Spleen (tissue), 11 donors: ENCODE results near the gene TCF12. TPM values are rescaled to one million over a fixed set of nuclear protein-coding genes. Genes with fewer than 3 reads are reported as not detected.
"Not testable (repeated sequence)": the region's sequence is repeated elsewhere in the genome, so short reads cannot be mapped to it uniquely, and the experiment has no call there.

Experiments used
- DNase-seq: peaks from one replicate; pipeline ENCODE4 v3.0.0-alpha.2; 2020
- H3K27ac ChIP-seq, 8 donors: fragments of 200-600 bp; sonication (generic) in 7 of 8; 1 replicate in 4 of 8; 2 replicates in 4 of 8; pipeline versions ENCODE4 v1.5.0 to v1.8.0; 2016 to 2021; ENCODE audit warnings: inconsistent platforms in 4 of 8, mild to moderate bottlenecking in 4 of 8, moderate library complexity in 1 of 8
- H3K27me3 ChIP-seq, 7 donors: fragments of 200-600 bp; sonication (generic) in 6 of 7; replicated peaks in 1 of 7; 1 replicate in 4 of 7; 2 replicates in 3 of 7; pipeline versions ENCODE4 v1.5.0 to v1.8.0; 2016 to 2021; ENCODE audit warnings: inconsistent platforms in 3 of 7, mild to moderate bottlenecking in 1 of 7
- H3K36me3 ChIP-seq, 6 donors: fragments of 200-600 bp; sonication (generic) in 5 of 6; 1 replicate in 4 of 6; 2 replicates in 2 of 6; pipeline versions ENCODE4 v1.5.0 to v1.8.0; 2016 to 2021; ENCODE audit warnings: inconsistent platforms in 2 of 6
- H3K4me1 ChIP-seq, 6 donors: fragments of 200-600 bp; sonication (generic) in 5 of 6; 1 replicate in 3 of 6; 2 replicates in 3 of 6; pipeline versions ENCODE4 v1.5.0 to v1.8.0; 2016 to 2021; ENCODE audit warnings: inconsistent platforms in 3 of 6
- H3K4me3 ChIP-seq, 8 donors: fragments of 200-600 bp; sonication (generic) in 7 of 8; 1 replicate in 4 of 8; 2 replicates in 4 of 8; pipeline versions ENCODE4 v1.5.0 to v1.8.0; 2016 to 2021; ENCODE audit warnings: inconsistent platforms in 4 of 8, mild to moderate bottlenecking in 4 of 8, moderate library complexity in 2 of 8
- H3K9me3 ChIP-seq, 8 donors: fragments of 200-600 bp; sonication (generic) in 7 of 8; 1 replicate in 4 of 8; 2 replicates in 4 of 8; pipeline versions ENCODE4 v1.5.0 to v1.8.0; 2016 to 2021; ENCODE audit warnings: inconsistent platforms in 4 of 8
- POLR2A ChIP-seq, 3 donors: fragments of 450-650 bp; IDR thresholded peaks; one replicate each; pipeline ENCODE4 v1.5.1; 2017; ENCODE audit warnings: antibody characterized with exemption in 3 of 3, mild to moderate bottlenecking in 1 of 3
- POLR2AphosphoS5 ChIP-seq, 3 donors: sonication (generic); formaldehyde crosslinking; IDR thresholded peaks; one replicate each; pipeline ENCODE4 v1.5.1; 2017; ENCODE audit warnings: antibody characterized with exemption in 3 of 3
- WGBS, 5 donors: extraction: QIAGEN DNeasy Blood & Tissue Kit in 3 of 5; methylation state at CpG; one replicate each; pipeline versions ENCODE4 v1.1.5 to v1.1.7; 2013 to 2018; 5-methylcytosine and 5-hydroxymethylcytosine counted together
- intact Hi-C: fragments of 100-400 bp; cut with DNase I; formaldehyde crosslinking; loops from one replicate; pipeline ENCODE4 v1.15.0; 2023; ENCODE audit warnings: low total_unique reads
- polyA plus RNA-seq, 3 donors: library from polyadenylated mRNA; stranded (reverse); fragments of 200-250 nt; gene quantifications; one replicate each; pipeline ENCODE4 v1.2.1, GENCODE V29; 2013
- total RNA-seq, 7 donors: library from RNA; depleted of rRNA in 3 of 7; stranded (reverse); fragments of >200 nt in 3 of 7; fragmentation: NEBNext Ultra II Directional in 4 of 7; extraction: Animal tissue kit (Norgen Biotek cat#: 25700) in 4 of 7; gene quantifications; one replicate each; pipeline versions ENCODE4 v1.1.0 to v1.2.1, GENCODE V29; 2016 to 2021
- TF ChIP-seq, protein P1 (sequence below), 11 experiments: fragments of 200-600 bp in 7 of 11; fragments of 450-650 bp in 4 of 11; sonication (generic) in 4 of 11; IDR thresholded peaks in 8 of 11; conservative IDR thresholded peaks in 3 of 11; 1 replicate in 7 of 11; 2 replicates in 4 of 11; pipeline versions ENCODE4 v1.4.0 to v1.8.0; 2016 to 2021; ENCODE audit warnings: antibody characterized with exemption in 11 of 11, inconsistent platforms in 4 of 11, mild to moderate bottlenecking in 1 of 11
- donor health status: healthy with polysubstance abuse.
- donor health status: DM: no; HTN: no; CAD: no; lungs with moderate emphysema.
- donor health status: DM: no; HTN: no; CAD: no.
- donor health status: Bipolar disorder and iron deficiency.
- donor health status: healthy.
- donor health status: DM: no; HTN: no; CAD: no.
- donor health status: DM: yes; HTN: yes; CAD: no.

TCF12 gene
- total and polyA plus RNA-seq, 10 donors = 8.3 to 139 (median 111) TPM

DNA sequence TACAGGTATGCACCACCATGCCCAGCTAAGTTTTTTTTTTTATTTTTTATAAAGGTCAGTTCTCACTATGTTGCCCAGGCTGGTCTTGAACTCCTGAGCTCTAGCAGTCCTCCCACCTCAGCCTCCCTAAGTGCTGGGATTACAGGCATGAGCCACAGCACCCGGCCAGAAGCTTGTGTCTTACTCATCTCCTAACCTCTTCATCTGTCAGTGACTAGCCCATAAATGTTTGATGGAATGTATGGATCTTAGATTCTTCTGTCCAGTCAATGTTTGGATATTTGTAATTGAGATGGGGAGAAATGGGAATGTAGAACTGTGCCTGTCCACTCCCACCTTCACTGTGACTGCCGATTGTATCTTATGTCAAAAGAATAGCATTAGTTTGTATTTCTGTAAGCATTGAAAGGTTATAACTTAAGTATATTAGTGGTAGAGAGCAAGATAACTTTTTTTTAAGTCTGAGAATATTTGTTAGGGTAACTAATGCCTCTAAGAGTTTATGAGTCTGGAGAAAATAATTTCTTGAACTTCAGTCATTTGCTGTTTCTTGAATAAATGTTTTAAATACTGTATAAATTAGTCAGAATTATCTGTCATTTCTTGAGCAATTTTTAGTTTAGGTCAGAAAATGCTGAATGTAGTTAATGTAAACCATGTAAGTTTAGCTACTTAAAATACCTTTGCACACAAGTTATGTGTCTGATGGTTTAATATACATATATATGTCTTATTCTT lies 242.5 kb downstream of the TCF12 start:
- peaks cover 0 to 4% (median 0%) of the 10 kb centered on the region in 8 donors for H3K9me3 ChIP-seq
- no peak overlapping the region for H3K4me3 ChIP-seq
- DNase-seq = no peak
- WGBS, 5 donors = 81 to 91% (median 90%) methylated on average over 2 of the region's 2 CpGs
- H3K27me3 ChIP-seq = no peaks in the 10 kb centered on the region
- TF ChIP-seq, protein P1, sequence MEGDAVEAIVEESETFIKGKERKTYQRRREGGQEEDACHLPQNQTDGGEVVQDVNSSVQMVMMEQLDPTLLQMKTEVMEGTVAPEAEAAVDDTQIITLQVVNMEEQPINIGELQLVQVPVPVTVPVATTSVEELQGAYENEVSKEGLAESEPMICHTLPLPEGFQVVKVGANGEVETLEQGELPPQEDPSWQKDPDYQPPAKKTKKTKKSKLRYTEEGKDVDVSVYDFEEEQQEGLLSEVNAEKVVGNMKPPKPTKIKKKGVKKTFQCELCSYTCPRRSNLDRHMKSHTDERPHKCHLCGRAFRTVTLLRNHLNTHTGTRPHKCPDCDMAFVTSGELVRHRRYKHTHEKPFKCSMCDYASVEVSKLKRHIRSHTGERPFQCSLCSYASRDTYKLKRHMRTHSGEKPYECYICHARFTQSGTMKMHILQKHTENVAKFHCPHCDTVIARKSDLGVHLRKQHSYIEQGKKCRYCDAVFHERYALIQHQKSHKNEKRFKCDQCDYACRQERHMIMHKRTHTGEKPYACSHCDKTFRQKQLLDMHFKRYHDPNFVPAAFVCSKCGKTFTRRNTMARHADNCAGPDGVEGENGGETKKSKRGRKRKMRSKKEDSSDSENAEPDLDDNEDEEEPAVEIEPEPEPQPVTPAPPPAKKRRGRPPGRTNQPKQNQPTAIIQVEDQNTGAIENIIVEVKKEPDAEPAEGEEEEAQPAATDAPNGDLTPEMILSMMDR (IDR thresholded peaks at IDR 0.05 in 8 of 11, conservative IDR thresholded peaks at IDR 0.05 in 3 of 11) = no peak
- no peak for TF ChIP-seq POLR2A (IDR thresholded peaks at IDR 0.05)
- no peak for TF ChIP-seq POLR2AphosphoS5 (IDR thresholded peaks at IDR 0.05)
- intact Hi-C loops = no loop called here
- no peaks in the 10 kb centered on the region for H3K36me3 ChIP-seq
- peaks cover 0 to 8% (median 0%) of the 10 kb centered on the region in 6 donors for H3K4me1 ChIP-seq
- H3K27ac ChIP-seq = no peak overlapping the region

DNA sequence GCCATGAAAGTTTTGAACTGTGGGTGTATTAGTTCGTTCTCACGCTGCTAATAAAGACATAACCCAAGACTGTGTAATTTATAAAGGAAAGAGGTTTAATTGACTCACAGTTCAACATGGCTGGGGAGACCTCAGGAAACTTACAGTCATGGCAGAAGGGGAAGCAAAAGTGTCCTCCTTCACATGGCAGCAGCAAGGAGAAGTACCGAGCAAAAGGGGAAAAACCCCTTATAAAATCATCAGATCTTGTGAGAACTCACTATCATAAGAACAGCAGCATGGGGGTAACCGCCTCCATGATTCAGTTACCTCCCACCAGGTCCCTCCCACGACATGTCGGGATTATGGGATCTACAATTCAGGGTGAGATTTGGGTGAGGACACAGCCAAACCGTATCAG lies 245.8 kb downstream of the TCF12 start:
- H3K4me3 ChIP-seq, intact Hi-C loops, DNase-seq, H3K27me3 ChIP-seq, H3K9me3 ChIP-seq, H3K27ac ChIP-seq: not testable (repeated sequence)
- H3K36me3 ChIP-seq = peaks cover 0 to 27% (median 11%) of the 10 kb centered on the region in 6 donors
- peaks cover 0 to 14% (median 3%) of the 10 kb centered on the region in 6 donors for H3K4me1 ChIP-seq
- 86 to 93% (median 88%) methylated on average over 7 of the region's 7 CpGs for WGBS, 5 donors

DNA sequence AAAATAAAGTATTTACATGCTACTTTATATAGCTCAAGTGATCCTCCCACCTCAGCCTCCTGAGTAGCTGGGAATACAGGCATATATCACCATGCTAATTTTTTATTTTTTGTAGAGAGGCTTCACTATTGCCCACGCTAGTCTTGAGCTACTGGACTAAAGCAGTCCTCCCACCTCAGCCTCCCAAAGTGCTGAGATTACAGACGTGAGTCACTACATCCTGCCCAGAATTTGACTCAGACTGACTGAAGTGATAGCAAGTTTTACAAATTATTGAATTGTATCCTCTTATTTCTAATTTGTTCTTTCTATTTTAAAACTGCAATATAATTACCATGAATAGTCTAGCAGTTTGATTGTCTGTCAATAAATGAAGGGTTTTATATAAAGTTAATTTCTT lies 247.5 kb downstream of the TCF12 start:
- Histone ChIP-seq H3K4me3 (no peak overlapping the region), H3K4me1 (peaks cover 0 to 17% (median 3%) of the 10 kb centered on the region in 6 donors), H3K27me3 (no peaks in the 10 kb centered on the region), H3K27ac (no peak overlapping the region), H3K36me3 (peaks cover 0 to 34% (median 11%) of the 10 kb centered on the region in 6 donors), H3K9me3 (peaks cover 0 to 4% (median 0%) of the 10 kb centered on the region in 8 donors)
- 53 to 67% (median 61%) methylated on average over 2 of the region's 2 CpGs for WGBS, 5 donors
- TF ChIP-seq POLR2A (IDR thresholded peaks at IDR 0.05) (no peak), POLR2AphosphoS5 (IDR thresholded peaks at IDR 0.05) (no peak)
- TF ChIP-seq, protein P1 (IDR thresholded peaks at IDR 0.05 in 8 of 11, conservative IDR thresholded peaks at IDR 0.05 in 3 of 11) = no peak
- intact Hi-C loops = no loop called here
- no peak for DNase-seq

DNA sequence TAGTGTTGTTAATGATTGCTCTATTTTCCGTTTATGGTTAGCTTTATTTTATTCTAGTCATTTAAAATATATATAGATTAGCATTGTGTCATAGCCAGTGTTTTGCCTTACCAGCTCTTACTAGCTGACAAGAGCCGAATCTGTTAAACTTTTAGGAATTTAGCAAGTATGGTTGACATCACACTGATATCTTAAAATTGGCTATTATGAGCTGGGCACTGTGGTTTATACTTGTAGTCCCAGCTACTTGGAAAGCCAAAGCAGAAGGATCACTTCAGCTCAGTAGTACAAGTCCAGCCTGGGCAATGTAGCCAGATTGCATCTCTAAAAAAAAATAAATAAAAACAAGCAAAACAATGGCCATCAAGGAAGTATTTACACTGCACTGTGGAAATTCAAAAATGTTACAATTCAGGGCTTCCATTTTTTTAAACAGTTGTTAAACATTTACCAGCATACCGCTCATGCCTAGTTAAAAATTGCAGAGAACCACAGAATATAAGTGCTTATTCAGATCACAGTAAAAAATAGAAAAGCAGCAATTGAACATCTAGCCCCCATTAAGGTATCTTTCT lies 249.5 kb downstream of the TCF12 start:
- Histone ChIP-seq H3K27ac (no peak overlapping the region), H3K9me3 (peaks cover 0 to 4% (median 0%) of the 10 kb centered on the region in 8 donors), H3K4me3 (no peak overlapping the region), H3K36me3 (peaks cover 0 to 41% (median 11%) of the 10 kb centered on the region in 6 donors), H3K27me3 (no peaks in the 10 kb centered on the region), H3K4me1 (peaks cover 0 to 24% (median 3%) of the 10 kb centered on the region in 6 donors)
- WGBS, 5 donors = 90 to 97% (median 96%) methylated on average over 3 of the region's 3 CpGs
- TF ChIP-seq POLR2A (IDR thresholded peaks at IDR 0.05) (no peak), POLR2AphosphoS5 (IDR thresholded peaks at IDR 0.05) (no peak)
- TF ChIP-seq, protein P1 (IDR thresholded peaks at IDR 0.05 in 8 of 11, conservative IDR thresholded peaks at IDR 0.05 in 3 of 11) = no peak
- DNase-seq = no peak
- intact Hi-C loops = no loop called here
